Fibroblast of lung (primary cell): Measurements from ENCODE around the gene PCSK2.

Experiments
- EZH2 ChIP-seq: IDR thresholded peaks from 2 replicates; pipeline ENCODE4 v1.5.1; 2012; ENCODE audit warnings: low read length, control low read depth, mild to moderate bottlenecking; ENCODE audit errors: missing control alignments
- TF ChIP-seq, protein P1 (sequence below), 2 donors: IDR thresholded peaks in 1 of 2; conservative IDR thresholded peaks in 1 of 2; 1 replicate in 1 of 2; 2 replicates in 1 of 2; pipeline ENCODE4 v1.5.1; 2011 to 2012; ENCODE audit warnings: low read length in 2 of 2, control low read depth in 1 of 2, inconsistent platforms in 1 of 2, low read depth in 1 of 2, mild to moderate bottlenecking in 1 of 2

DNA sequence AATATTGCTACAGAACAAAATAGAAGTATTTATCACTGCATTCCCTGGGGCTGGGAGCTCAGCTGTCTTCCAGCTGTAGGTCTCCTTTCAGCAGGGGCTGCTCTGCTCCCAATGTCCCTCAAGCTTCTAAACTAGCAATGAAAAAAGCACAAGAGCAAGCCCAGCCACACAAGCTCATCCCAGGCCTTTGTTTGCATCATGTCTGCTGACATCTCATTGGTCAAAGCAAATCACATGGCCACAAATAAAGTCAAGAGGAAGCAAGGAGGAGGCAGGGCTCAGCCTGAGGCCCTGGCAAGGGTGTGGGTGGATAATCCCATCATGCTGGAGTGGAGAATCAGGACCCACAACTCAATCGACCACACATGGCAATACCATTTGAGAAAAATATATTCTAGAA lies 306.6 kb downstream of the PCSK2 start:
- no peak for TF ChIP-seq EZH2
- TF ChIP-seq, protein P1, sequence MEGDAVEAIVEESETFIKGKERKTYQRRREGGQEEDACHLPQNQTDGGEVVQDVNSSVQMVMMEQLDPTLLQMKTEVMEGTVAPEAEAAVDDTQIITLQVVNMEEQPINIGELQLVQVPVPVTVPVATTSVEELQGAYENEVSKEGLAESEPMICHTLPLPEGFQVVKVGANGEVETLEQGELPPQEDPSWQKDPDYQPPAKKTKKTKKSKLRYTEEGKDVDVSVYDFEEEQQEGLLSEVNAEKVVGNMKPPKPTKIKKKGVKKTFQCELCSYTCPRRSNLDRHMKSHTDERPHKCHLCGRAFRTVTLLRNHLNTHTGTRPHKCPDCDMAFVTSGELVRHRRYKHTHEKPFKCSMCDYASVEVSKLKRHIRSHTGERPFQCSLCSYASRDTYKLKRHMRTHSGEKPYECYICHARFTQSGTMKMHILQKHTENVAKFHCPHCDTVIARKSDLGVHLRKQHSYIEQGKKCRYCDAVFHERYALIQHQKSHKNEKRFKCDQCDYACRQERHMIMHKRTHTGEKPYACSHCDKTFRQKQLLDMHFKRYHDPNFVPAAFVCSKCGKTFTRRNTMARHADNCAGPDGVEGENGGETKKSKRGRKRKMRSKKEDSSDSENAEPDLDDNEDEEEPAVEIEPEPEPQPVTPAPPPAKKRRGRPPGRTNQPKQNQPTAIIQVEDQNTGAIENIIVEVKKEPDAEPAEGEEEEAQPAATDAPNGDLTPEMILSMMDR (conservative IDR thresholded peaks at IDR 0.05 in 1 of 2, IDR thresholded peaks at IDR 0.05 in 1 of 2; ENCODE audit: low read depth in 1 of 2, low read length in 2 of 2), result no peak
